GM12878 (cell line): ENCODE results near the gene FGGY. TPM values are rescaled to one million over a fixed set of nuclear protein-coding genes. Genes with fewer than 3 reads are reported as not detected.

Experiments
- ATAC-seq: fragments of 200-7000 bp; cut with Tn5 transposase; 3 replicates; pipeline ENCODE4 v1.9.1; 2020; ENCODE audit warnings: mild to moderate bottlenecking, moderate library complexity
- BruUV-seq: library from RNA; stranded (reverse); fragments of 400-500 nt; replicated peaks from 2 replicates; lab custom pipeline; 2021; lab: Mats Ljungman, UMichigan
- CTCF ChIA-PET: fragments of 300-600 bp; sonication (Branson Sonifier 250); formaldehyde crosslinking; extraction: SDS; loops from one replicate; lab custom pipeline; 2021; ENCODE audit warnings: inconsistent platforms; lab: Yijun Ruan, JAX
- POLR2A ChIA-PET: fragments of 350-600 bp; formaldehyde crosslinking; extraction: SDS; loops from one replicate; lab custom pipeline; 2021; ENCODE audit warnings: inconsistent platforms; lab: Charles Lee
- RAD21 ChIA-PET: fragments of 300-600 bp; sonication (Branson Sonifier 250); formaldehyde crosslinking; loops from one replicate; lab custom pipeline; 2023; ENCODE audit warnings: antibody characterized with exemption; ENCODE audit not compliant: unreplicated experiment; lab: Charles Lee
- SMC1A ChIA-PET: fragments of 300-600 bp; sonication (Branson Sonifier 250); formaldehyde crosslinking; loops from one replicate; lab custom pipeline; 2023; ENCODE audit not compliant: unreplicated experiment, uncharacterized antibody; lab: Charles Lee
- DNase-seq: peaks from one replicate; pipeline ENCODE4 v3.0.0-alpha.2; 2011; ENCODE audit warnings: low read depth, low spot score
- FAIRE-seq: peaks from 3 replicates; lab custom pipeline; 2011; peaks lifted over from hg19 to GRCh38; lab: Jason Lieb, UNC
- H2AFZ ChIP-seq: 2 replicates; pipeline ENCODE4 v1.6.0; 2011; ENCODE audit warnings: low read depth, low read length, control low read depth; ENCODE audit not compliant: control insufficient read depth
- H3K27ac ChIP-seq: 2 replicates; pipeline ENCODE4 v1.5.1; 2011; ENCODE audit warnings: control low read depth; ENCODE audit not compliant: control insufficient read depth, insufficient read depth
- H3K27me3 ChIP-seq, 2 experiments: replicated peaks in 1 of 2; 2 replicates each; pipeline versions ENCODE4 v1.6.0 to v1.6.1; 2011; ENCODE audit warnings: low read length in 1 of 2; ENCODE audit not compliant: control insufficient read depth in 2 of 2, insufficient read depth in 2 of 2
- H3K36me3 ChIP-seq, 2 experiments: 2 replicates each; pipeline ENCODE4 v1.5.1; 2011; ENCODE audit warnings: low read length in 1 of 2; ENCODE audit not compliant: control insufficient read depth in 2 of 2, insufficient read depth in 2 of 2
- H3K4me1 ChIP-seq: 2 replicates; pipeline ENCODE4 v1.6.1; 2011; ENCODE audit warnings: mild to moderate bottlenecking, low read length, moderate library complexity, mixed read lengths; ENCODE audit not compliant: control insufficient read depth, insufficient read depth
- H3K4me2 ChIP-seq: 2 replicates; pipeline ENCODE4 v1.6.0; 2011; ENCODE audit warnings: control low read depth; ENCODE audit not compliant: control insufficient read depth, insufficient read depth
- H3K4me3 ChIP-seq: fragments of 200-600 bp; sonication (generic); 2 replicates; pipeline ENCODE4 v1.5.1; 2016
- H3K79me2 ChIP-seq: 2 replicates; pipeline ENCODE4 v1.6.0; 2011; ENCODE audit warnings: low read length; ENCODE audit not compliant: control insufficient read depth, insufficient read depth
- H3K9ac ChIP-seq: 2 replicates; pipeline ENCODE4 v1.8.0; 2011; ENCODE audit warnings: low read length, control low read depth, mixed read lengths; ENCODE audit not compliant: control insufficient read depth, insufficient read depth
- H3K9me3 ChIP-seq: replicated peaks from 3 replicates; pipeline ENCODE4 v1.5.1; 2011; ENCODE audit warnings: mild to moderate bottlenecking, low read length; ENCODE audit not compliant: control insufficient read depth, insufficient read depth
- H4K20me1 ChIP-seq: 2 replicates; pipeline ENCODE4 v1.6.0; 2011; ENCODE audit not compliant: control insufficient read depth, insufficient read depth
- CBFB ChIP-seq: IDR thresholded peaks from 2 replicates; pipeline ENCODE4 v1.6.1; 2016; ENCODE audit warnings: antibody characterized with exemption, low read depth
- CTCF ChIP-seq, 3 experiments: IDR thresholded peaks in 2 of 3; conservative IDR thresholded peaks in 1 of 3; 2 replicates each; pipeline ENCODE4 v1.5.1; 2011; ENCODE audit warnings: low read depth in 3 of 3, low read length in 3 of 3, mild to moderate bottlenecking in 3 of 3, control low read depth in 2 of 3, moderate library complexity in 2 of 3, inconsistent platforms in 1 of 3, mixed read lengths in 1 of 3; ENCODE audit not compliant: control insufficient read depth in 2 of 3, insufficient read depth in 1 of 3; ENCODE audit errors: extremely low read depth in 1 of 3
- EZH2 ChIP-seq: IDR thresholded peaks from 2 replicates; pipeline ENCODE4 v1.6.1; 2012; ENCODE audit warnings: low read depth, mild to moderate bottlenecking, control low read depth, inconsistent platforms, low read length, borderline replicate concordance; ENCODE audit not compliant: control insufficient read depth
- FOXK2 ChIP-seq: fragments of 450-650 bp; IDR thresholded peaks from 2 replicates; pipeline ENCODE4 v1.6.1; 2017; ENCODE audit warnings: mild to moderate bottlenecking, moderate library complexity
- IRF5 ChIP-seq: fragments of 450-650 bp; IDR thresholded peaks from 2 replicates; pipeline ENCODE4 v1.6.1; 2017; ENCODE audit warnings: borderline replicate concordance
- MEF2B ChIP-seq: fragments of 450-650 bp; IDR thresholded peaks from 2 replicates; pipeline ENCODE4 v1.6.1; 2018; ENCODE audit warnings: mild to moderate bottlenecking, moderate library complexity; ENCODE audit not compliant: partially characterized antibody, poor library complexity, severe bottlenecking
- MYC ChIP-seq: IDR thresholded peaks from 2 replicates; pipeline ENCODE4 v1.6.1; 2011; ENCODE audit warnings: mild to moderate bottlenecking, low read length, moderate library complexity, inconsistent platforms; ENCODE audit not compliant: insufficient read depth, insufficient replicate concordance, insufficient read length, severe bottlenecking
- NFXL1 ChIP-seq: fragments of 450-650 bp; IDR thresholded peaks from 2 replicates; pipeline ENCODE4 v1.6.1; 2017; ENCODE audit warnings: antibody characterized with exemption, mild to moderate bottlenecking, borderline replicate concordance
- NR2F1 ChIP-seq: fragments of 450-650 bp; conservative IDR thresholded peaks from 2 replicates; pipeline ENCODE4 v1.6.1; 2017; ENCODE audit warnings: mild to moderate bottlenecking
- SIX5 ChIP-seq: IDR thresholded peaks from 2 replicates; pipeline ENCODE4 v1.6.1; 2011; ENCODE audit warnings: mild to moderate bottlenecking, low read depth, low read length, moderate library complexity; ENCODE audit not compliant: severe bottlenecking
- STAT3 ChIP-seq: IDR thresholded peaks from 2 replicates; pipeline ENCODE4 v1.6.1; 2011; ENCODE audit warnings: low read depth, low read length, improper control_type of control experiment
- TCF12 ChIP-seq: IDR thresholded peaks from 2 replicates; pipeline ENCODE4 v1.6.1; 2011; ENCODE audit warnings: low read depth, mild to moderate bottlenecking, low read length
- WGBS: methylation state at CpG from one replicate; pipeline ENCODE4 v1.1.6; 2016; ENCODE audit warnings: low lambda C conversion rate; ENCODE audit not compliant: insufficient replicate concordance, insufficient coverage; ENCODE audit errors: missing lambda C conversion rate; 5-methylcytosine and 5-hydroxymethylcytosine counted together
- in situ Hi-C: fragments of 300-500 bp; cut with MboI; formaldehyde crosslinking; loops from 9 replicates; pipeline ENCODE4 v1.14.3; 2018; ENCODE audit warnings: mixed read lengths
- intact Hi-C: fragments of 100-400 bp; cut with micrococcal nuclease; formaldehyde crosslinking; loops from one replicate; pipeline ENCODE4 v1.14.2; 2022; ENCODE audit not compliant: unreplicated experiment
- polyA plus RNA-seq, 11 experiments: library from polyadenylated mRNA; depleted of rRNA in 4 of 11; unstranded in 6 of 11; stranded (reverse) in 5 of 11; fragments of >200 nt; fragmentation: Nextera tagmentation in 4 of 11; fragmentation: Illumina TruSeq in 1 of 11; extraction: Ambion mirVana in 4 of 11; extraction: Trizol in 1 of 11; gene quantifications; 1 replicate in 1 of 11; 2 replicates in 10 of 11; pipeline versions ENCODE4 v1.2.1 to v1.2.3, GENCODE V29; 2011 to 2016; ENCODE audit warnings: inconsistent platforms in 2 of 11, missing spikeins in 2 of 11, low read depth in 1 of 11
- total RNA-seq, 4 experiments: library from RNA; depleted of rRNA in 3 of 4; stranded (reverse); fragments of >200 nt in 3 of 4; fragmentation: Illumina TruSeq in 1 of 4; extraction: Trizol in 1 of 4; gene quantifications; 2 replicates each; pipeline versions ENCODE4 v1.2.1 to v1.2.3, GENCODE V29; 2013 to 2021
- TF ChIP-seq, protein P1 (sequence below): fragments of 450-650 bp; IDR thresholded peaks from 2 replicates; pipeline ENCODE4 v1.6.1; 2014; ENCODE audit warnings: mild to moderate bottlenecking

The FGGY gene
- total and polyA plus RNA-seq, 10 of the 15 experiments (the other 5 are each of a cell fraction or from before 2014, with no cell fraction given): 6.2 to 11.9 (median 7.5) TPM

GRCh38 chr1:59499273-59499942 lies 202.5 kb downstream of the FGGY start:
- H3K27ac ChIP-seq: no peak overlapping the region
- H3K9ac ChIP-seq: no peak overlapping the region
- SMC1A ChIA-PET: interaction anchor here (0.6 to 1.5 kb wide), 2 partner anchors 199 to 230 kb away, joined by 3 read pairs; no protein-coding TSS in a partner anchor
- WGBS: 86% methylated on average over 5 of the region's 5 CpGs
- no TSS peak for BruUV-seq
- ATAC-seq: no peak
- H3K4me2 ChIP-seq: no peak overlapping the region
- POLR2A ChIA-PET: no interaction called here
- CTCF ChIA-PET: no interaction called here
- no peak overlapping the region for H2AFZ ChIP-seq
- intact Hi-C loops: no loop called here
- TF ChIP-seq CBFB (no peak), IRF5 (no peak), MEF2B (no peak), SIX5 (no peak), CTCF (IDR thresholded peaks at IDR 0.05 in 2 of 3, conservative IDR thresholded peaks at IDR 0.05 in 1 of 3; ENCODE audit: control insufficient read depth in 2 of 3, extremely low read depth in 1 of 3, insufficient read depth in 1 of 3, low read depth in 3 of 3, low read length in 3 of 3) (no peak), MYC (no peak), FOXK2 (no peak), NR2F1 (no peak), NFXL1 (no peak), TCF12 (no peak), STAT3 (no peak), EZH2 (no peak)
- TF ChIP-seq, protein P1, sequence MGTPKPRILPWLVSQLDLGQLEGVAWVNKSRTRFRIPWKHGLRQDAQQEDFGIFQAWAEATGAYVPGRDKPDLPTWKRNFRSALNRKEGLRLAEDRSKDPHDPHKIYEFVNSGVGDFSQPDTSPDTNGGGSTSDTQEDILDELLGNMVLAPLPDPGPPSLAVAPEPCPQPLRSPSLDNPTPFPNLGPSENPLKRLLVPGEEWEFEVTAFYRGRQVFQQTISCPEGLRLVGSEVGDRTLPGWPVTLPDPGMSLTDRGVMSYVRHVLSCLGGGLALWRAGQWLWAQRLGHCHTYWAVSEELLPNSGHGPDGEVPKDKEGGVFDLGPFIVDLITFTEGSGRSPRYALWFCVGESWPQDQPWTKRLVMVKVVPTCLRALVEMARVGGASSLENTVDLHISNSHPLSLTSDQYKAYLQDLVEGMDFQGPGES: no peak
- no peak for DNase-seq
- in situ Hi-C loops: no loop called here
- no peaks in the 10 kb centered on the region for H3K27me3 ChIP-seq
- H3K4me1 ChIP-seq: no peaks in the 10 kb centered on the region
- H3K9me3 ChIP-seq: no peaks in the 10 kb centered on the region
- H3K4me3 ChIP-seq: no peak overlapping the region
- H3K79me2 ChIP-seq: no peaks in the 10 kb centered on the region
- no peaks in the 10 kb centered on the region for H4K20me1 ChIP-seq
- no peaks in the 10 kb centered on the region for H3K36me3 ChIP-seq
- RAD21 ChIA-PET: no interaction called here
- no peak for FAIRE-seq
